Raji (cell line): ENCODE measurements around the gene SH3BP1.
A peak's percentile ranks its signal among the peaks of the same experiment; 100 is the strongest.

ENCODE experiments used
- POLR2A ChIP-seq: IDR thresholded peaks from 2 replicates; pipeline ENCODE4 v1.6.1; 2011; ENCODE audit warnings: low read depth, low read length, control low read depth; ENCODE audit not compliant: insufficient read depth

SH3BP1 gene

GRCh38 chr22:37678372-37678771 lies 38.9 kb downstream of the SH3BP1 start:
- TF ChIP-seq POLR2A, result no peak

DNA sequence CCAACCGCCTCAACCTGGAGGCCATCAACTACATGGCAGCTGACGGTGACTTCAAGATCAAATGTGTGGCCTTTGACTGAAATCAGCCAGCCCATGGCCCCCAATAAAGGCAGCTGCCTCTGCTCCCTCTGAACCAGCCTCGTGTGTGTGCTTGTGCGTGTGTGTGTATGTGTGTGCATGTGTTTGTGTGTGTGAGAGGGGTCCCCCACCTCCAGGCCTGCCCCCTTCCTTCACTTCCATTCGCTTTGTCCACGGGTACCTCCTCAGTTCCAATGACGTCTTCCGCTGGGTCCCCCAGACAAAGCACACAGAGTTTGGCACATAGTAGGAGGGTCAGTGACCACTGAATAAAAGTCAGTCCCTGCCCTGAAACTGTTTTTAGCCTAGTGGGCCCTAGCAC lies 40.2 kb downstream of the SH3BP1 start:
- no peak for TF ChIP-seq POLR2A

DNA sequence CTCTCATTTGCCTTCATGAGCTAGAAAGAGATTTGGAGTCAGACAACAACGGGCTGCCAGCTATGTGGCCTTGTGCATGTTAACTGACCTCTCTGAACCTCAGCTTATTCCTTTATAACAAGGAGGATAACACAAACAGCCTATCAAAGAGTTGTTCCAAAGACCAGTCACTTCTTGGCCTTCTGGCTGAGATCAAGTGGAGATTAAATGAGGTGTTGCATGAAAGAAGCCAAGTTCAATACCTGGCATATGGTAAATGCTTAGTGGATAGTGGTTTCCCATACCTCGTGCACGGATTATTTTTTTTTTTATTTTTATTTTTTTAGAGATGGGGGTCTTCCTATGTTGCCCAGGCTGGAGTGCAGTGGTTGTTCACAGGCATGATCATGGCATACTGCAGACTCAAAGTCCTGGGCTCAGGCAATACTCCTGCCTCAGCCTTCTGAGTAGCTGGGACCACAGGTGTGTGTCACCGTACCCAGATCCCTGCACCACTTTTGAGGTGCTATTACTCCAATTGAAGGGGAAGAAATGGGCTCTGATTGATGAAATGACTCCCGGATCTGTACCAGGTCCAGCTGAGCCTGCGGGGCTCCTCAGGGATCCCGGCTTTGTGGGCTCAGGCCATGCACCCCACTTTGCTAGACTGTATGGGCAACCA lies 40.9 kb downstream of the SH3BP1 start:
- no peak for TF ChIP-seq POLR2A

- TF ChIP-seq POLR2A, result no peak
Observed at GRCh38 chr22:37681001-37681424, 41.5 kb downstream of the SH3BP1 start.

DNA sequence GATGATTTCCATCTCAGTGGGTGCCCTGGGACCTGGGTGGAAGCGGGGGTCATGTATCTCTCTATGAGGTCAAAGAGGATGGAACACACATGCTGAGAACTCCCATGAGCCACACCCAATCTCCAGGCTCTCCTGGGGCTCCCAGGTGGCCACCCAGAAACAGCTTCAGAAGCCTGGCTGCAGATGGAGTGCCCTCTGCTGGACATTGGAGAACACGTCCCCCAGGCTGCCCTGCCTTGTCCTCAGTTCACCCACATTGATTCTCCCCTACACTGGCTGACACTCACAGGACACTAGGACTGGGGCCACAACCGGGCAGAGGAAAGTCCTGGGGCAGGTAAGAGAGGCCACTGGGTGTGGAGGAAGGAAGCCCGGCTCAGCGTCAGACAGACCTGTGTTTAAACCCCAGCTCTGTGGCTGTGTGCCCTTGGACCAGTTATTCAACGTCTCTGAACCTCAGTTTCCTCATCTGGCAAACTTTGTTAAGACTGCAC lies 42.1 kb downstream of the SH3BP1 start:
- no peak for TF ChIP-seq POLR2A

DNA sequence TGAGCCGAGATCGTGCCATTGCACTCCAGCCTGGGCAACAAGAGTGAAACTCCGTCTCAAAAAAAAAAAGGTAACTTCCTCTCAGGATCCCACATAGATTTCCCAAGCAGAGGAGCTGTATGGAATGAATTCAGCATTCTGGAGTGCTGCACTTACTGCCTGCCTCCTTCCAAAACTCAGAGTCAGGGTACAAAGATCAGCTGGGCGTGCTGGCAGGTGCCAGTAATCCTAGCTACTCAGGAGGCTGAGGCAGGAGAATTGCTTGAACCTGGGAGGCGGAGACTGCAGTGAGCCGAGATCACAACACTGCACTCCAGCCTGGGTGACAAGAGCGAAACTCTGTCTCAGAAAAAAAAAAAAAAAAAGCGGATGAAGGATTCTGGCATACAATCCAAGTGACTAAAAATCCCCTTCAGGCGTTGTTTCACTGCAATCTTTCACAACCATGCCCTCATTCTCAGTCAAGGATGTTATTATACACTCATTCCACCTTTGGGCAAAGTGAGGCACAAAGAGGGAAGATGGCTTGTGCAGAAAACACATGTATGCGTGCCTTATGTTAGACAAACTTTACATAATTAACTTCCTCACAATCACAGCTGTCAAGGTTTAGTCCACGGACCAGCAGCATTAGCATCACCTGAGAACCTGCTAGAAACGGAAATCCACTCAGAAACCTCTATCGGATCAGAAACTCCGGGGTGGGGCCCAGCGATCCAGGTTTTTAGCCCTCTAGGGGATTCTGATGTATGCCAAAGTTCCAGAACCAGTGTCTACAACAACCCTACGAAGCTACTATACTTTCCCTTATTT lies 45.5 kb downstream of the SH3BP1 start:
- no peak for TF ChIP-seq POLR2A

- peak; percentile 77 for TF ChIP-seq POLR2A
Observed at GRCh38 chr22:37686002-37686982, 46.8 kb downstream of the SH3BP1 start, which contains the start of gene NOL12. TSS of gene NOL12 (plus strand) at chr22:37686343. CDS start at chr22:37686393, 50 bp downstream.

DNA sequence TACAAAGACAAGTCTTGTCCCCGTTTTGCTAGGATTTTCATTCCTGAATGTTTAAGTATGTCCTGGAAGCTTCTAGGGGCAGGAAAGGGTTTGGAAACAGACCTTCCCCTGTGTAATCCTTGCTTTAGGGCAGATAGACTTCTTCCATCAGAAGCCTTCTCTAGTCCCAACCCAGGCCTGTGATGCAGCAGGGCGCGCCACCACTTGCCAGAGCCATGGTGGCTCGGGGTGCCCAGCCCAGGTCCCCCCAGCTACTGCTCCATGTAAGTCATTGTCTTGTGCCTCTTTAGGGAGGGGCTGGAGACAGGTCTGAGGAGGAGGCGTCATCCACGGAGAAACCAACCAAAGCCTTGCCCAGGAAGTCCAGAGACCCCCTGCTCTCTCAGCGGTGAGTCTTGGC lies 50.9 kb downstream of the SH3BP1 start:
- no peak for TF ChIP-seq POLR2A

DNA sequence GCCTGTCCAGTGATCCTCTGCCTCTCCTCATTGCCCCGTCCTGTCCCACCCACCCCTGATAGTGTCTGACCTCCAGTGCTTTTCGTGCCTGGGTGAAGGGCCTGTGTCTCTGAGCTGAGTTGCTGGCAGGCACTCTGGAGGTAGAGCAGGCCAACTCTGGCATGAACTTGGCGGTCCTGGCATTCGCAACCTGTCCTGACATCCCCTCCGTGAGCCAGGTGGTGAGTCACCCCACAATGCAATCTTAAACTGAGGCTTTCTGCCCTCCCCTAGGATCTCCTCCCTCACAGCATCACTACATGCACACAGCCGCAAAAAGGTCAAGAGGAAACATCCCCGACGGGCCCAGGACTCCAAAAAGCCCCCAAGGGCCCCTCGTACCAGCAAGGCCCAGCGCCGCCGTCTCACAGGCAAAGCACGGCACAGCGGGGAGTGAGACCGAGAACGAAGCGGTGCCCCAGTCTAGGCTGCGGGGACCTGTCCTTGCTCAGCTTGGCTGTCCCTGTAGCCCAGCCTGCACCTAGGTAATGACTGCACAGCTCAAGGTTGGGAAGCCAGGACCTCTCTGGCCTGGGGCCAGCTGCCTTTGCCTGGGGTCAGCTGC lies 51.5 kb downstream of the SH3BP1 start:
- TF ChIP-seq POLR2A, result no peak

- TF ChIP-seq POLR2A, result no peak
Observed at GRCh38 chr22:37692627-37693285, 53.3 kb downstream of the SH3BP1 start.

GRCh38 chr22:37696657-37697537 lies 57.4 kb downstream of the SH3BP1 start, which contains the start of gene TRIOBP:
TSS of gene TRIOBP (plus strand) at chr22:37697048. CDS start at chr22:37701366, 4,318 bp downstream.
- TF ChIP-seq POLR2A, result no peak

DNA sequence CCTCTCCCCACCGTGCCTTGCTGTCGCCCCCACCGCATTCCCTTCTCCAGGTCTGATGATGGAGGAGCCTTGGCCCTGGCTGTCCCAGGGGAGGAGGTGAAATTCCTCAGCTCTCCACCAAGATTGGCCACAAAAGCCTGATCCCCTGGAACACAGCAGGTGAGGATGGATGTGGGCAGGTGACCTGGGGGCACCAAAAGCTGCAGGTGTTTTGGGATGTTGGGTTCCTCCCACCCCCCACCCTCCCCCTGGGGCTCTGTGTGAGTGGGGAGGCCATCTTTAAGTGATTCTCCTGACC lies 58.0 kb downstream of the SH3BP1 start:
- no peak for TF ChIP-seq POLR2A

GRCh38 chr22:37701141-37701786 lies 61.8 kb downstream of the SH3BP1 start:
- no peak for TF ChIP-seq POLR2A
